Measurements from ENCODE around the gene SCFD2.

DNA sequence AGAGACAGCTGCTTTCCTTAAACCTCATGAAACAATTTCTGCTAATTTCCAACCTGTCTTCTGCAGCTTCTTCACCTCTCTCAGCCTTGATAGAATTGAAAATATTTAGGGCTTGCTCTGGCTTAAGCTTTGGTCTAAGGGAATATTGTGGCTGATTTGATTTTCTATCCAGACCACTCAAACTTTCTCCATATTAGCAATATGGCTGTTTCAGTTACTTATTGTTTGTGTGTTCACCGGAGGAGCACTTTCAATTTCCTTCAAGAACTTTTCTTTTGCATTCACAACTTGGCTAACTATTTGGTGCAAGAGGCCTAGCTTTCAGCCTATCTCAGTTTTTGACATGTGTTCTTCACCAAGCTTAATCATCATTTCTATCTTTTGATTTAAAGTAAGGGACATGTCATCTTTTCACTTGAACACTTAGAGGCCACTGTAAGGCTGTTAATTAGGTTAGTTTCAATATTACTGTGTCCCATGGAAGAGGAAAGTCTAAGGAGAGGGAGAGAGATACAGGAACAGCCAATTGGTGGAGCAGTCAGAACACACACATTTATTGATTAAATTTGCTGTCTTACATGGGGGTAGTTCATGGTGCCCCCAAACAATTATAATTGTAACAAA is 290.6 kb downstream of the SCFD2 start:
- TF ChIP-seq POLR2A (IDR thresholded peaks at IDR 0.05) = no peak
- TF ChIP-seq POLR2AphosphoS5 (IDR thresholded peaks at IDR 0.05) = no peak
- TF ChIP-seq, protein P1, sequence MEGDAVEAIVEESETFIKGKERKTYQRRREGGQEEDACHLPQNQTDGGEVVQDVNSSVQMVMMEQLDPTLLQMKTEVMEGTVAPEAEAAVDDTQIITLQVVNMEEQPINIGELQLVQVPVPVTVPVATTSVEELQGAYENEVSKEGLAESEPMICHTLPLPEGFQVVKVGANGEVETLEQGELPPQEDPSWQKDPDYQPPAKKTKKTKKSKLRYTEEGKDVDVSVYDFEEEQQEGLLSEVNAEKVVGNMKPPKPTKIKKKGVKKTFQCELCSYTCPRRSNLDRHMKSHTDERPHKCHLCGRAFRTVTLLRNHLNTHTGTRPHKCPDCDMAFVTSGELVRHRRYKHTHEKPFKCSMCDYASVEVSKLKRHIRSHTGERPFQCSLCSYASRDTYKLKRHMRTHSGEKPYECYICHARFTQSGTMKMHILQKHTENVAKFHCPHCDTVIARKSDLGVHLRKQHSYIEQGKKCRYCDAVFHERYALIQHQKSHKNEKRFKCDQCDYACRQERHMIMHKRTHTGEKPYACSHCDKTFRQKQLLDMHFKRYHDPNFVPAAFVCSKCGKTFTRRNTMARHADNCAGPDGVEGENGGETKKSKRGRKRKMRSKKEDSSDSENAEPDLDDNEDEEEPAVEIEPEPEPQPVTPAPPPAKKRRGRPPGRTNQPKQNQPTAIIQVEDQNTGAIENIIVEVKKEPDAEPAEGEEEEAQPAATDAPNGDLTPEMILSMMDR (IDR thresholded peaks at IDR 0.05) = no peak
